Neural progenitor cell (in vitro differentiated cells): ENCODE results near the gene ODF2. TPM values are rescaled to one million over a fixed set of nuclear protein-coding genes. Genes with fewer than 3 reads are reported as not detected.

Experiments used
- DNase-seq: peaks from one replicate; pipeline ENCODE4 v3.0.0-alpha.2; 2016; ENCODE audit warnings: low spot score
- H2AFZ ChIP-seq: fragments of 200-600 bp; sonication (generic); replicated peaks from 2 replicates; pipeline ENCODE4 v1.6.1; 2016; ENCODE audit warnings: antibody characterized with exemption
- H3F3A ChIP-seq: fragments of 200-600 bp; sonication (generic); 2 replicates; pipeline ENCODE4 v1.6.1; 2016; ENCODE audit warnings: antibody characterized with exemption, low read depth
- H3K27ac ChIP-seq: fragments of 200-600 bp; sonication (generic); 2 replicates; pipeline ENCODE4 v1.5.1; 2016; ENCODE audit warnings: mild to moderate bottlenecking
- H3K27me3 ChIP-seq: fragments of 200-600 bp; sonication (generic); 2 replicates; pipeline ENCODE4 v1.6.1; 2016; ENCODE audit warnings: mild to moderate bottlenecking, moderate library complexity
- H3K36me3 ChIP-seq: fragments of 200-600 bp; sonication (generic); 2 replicates; pipeline ENCODE4 v1.5.1; 2016
- H3K4me1 ChIP-seq: fragments of 200-600 bp; sonication (generic); 2 replicates; pipeline ENCODE4 v1.6.1; 2016; ENCODE audit warnings: mixed run types
- H3K4me2 ChIP-seq: fragments of 200-600 bp; sonication (generic); 2 replicates; pipeline ENCODE4 v1.6.1; 2016
- H3K4me3 ChIP-seq: fragments of 200-600 bp; sonication (generic); 2 replicates; pipeline ENCODE4 v1.5.1; 2016
- H3K79me2 ChIP-seq: fragments of 200-600 bp; sonication (generic); 2 replicates; pipeline ENCODE4 v1.6.1; 2016; ENCODE audit warnings: low read depth
- H3K9ac ChIP-seq: fragments of 200-600 bp; sonication (generic); 2 replicates; pipeline ENCODE4 v1.6.1; 2016
- H3K9me3 ChIP-seq: fragments of 200-600 bp; sonication (generic); 2 replicates; pipeline ENCODE4 v1.5.1; 2016; ENCODE audit warnings: low read depth
- H4K20me1 ChIP-seq: fragments of 200-600 bp; sonication (generic); 2 replicates; pipeline ENCODE4 v1.6.1; 2016; ENCODE audit warnings: low read depth
- H3K27ac Mint-ChIP-seq: 3 replicates; pipeline ENCODE4 v1.8.0; 2021; ENCODE audit warnings: mixed read lengths
- H3K27me3 Mint-ChIP-seq: 2 replicates; pipeline ENCODE4 v1.8.0; 2022; ENCODE audit warnings: low read depth, mild to moderate bottlenecking, inconsistent platforms, moderate library complexity, mixed read lengths; ENCODE audit not compliant: insufficient read depth
- H3K36me3 Mint-ChIP-seq: 3 replicates; pipeline ENCODE4 v1.8.0; 2021; ENCODE audit warnings: mixed read lengths
- H3K4me1 Mint-ChIP-seq: 3 replicates; pipeline ENCODE4 v1.8.0; 2021; ENCODE audit warnings: mixed read lengths
- H3K4me3 Mint-ChIP-seq: 3 replicates; pipeline ENCODE4 v1.8.0; 2021; ENCODE audit warnings: mild to moderate bottlenecking, moderate library complexity, mixed read lengths
- H3K9me3 Mint-ChIP-seq: 3 replicates; pipeline ENCODE4 v1.8.0; 2020; ENCODE audit warnings: mixed read lengths
- CTCF ChIP-seq: fragments of 200-600 bp; sonication (generic); IDR thresholded peaks from 2 replicates; pipeline ENCODE4 v1.5.1; 2017; ENCODE audit warnings: antibody characterized with exemption, mild to moderate bottlenecking
- EZH2 ChIP-seq: fragments of 200-600 bp; sonication (generic); IDR thresholded peaks from 2 replicates; pipeline ENCODE4 v1.6.1; 2017; ENCODE audit warnings: antibody characterized with exemption, mild to moderate bottlenecking, moderate library complexity
- EZH2phosphoT487 ChIP-seq: fragments of 200-600 bp; sonication (generic); IDR thresholded peaks from 2 replicates; pipeline ENCODE4 v1.6.1; 2017; ENCODE audit warnings: antibody characterized with exemption
- total RNA-seq: library from RNA; depleted of rRNA; stranded (reverse); fragments of >200 nt; gene quantifications from 2 replicates; pipeline ENCODE4 v1.2.3, GENCODE V29; 2015; ENCODE audit warnings: low replicate concordance

ODF2 gene
- total RNA-seq = 40.6 and 49.4 TPM in 2 replicates

- H3K27ac Mint-ChIP-seq = peak within 1 kb of the TSS; percentile 93
- peaks cover 17% of the 10 kb centered on the region for H3K36me3 Mint-ChIP-seq
- Histone ChIP-seq H4K20me1 (peaks cover 29% of the 10 kb centered on the region), H3K27ac (no peak within 1 kb of the TSS), H3K4me2 (peak within 1 kb of the TSS; percentile 84), H3K9ac (no peak within 1 kb of the TSS), H3K36me3 (no peaks in the 10 kb centered on the region), H3K9me3 (no peaks in the 10 kb centered on the region), H3F3A (peaks cover 8% of the 10 kb centered on the region), H3K4me3 (peak within 1 kb of the TSS; percentile 72), H2AFZ (peak within 1 kb of the TSS; percentile 88), H3K27me3 (peaks cover 64% of the 10 kb centered on the region), H3K79me2 (peaks cover 8% of the 10 kb centered on the region), H3K4me1 (peaks cover 5% of the 10 kb centered on the region)
- H3K4me3 Mint-ChIP-seq = peak within 1 kb of the TSS; percentile 94
- TF ChIP-seq EZH2 (no peak), CTCF (no peak), EZH2phosphoT487 (no peak)
- no peaks in the 10 kb centered on the region for H3K9me3 Mint-ChIP-seq
- peak; percentile 98 for DNase-seq
- H3K4me1 Mint-ChIP-seq = peaks cover 19% of the 10 kb centered on the region
- H3K27me3 Mint-ChIP-seq = no peaks in the 10 kb centered on the region
These were observed at the start of gene ODF2 for GRCh38 chr9:128455849-128456612. Gene ODF2, plus strand, starts transcription at chr9:128456006. Its CDS starts 86 bp downstream, at chr9:128456092.

GRCh38 chr9:128406848-128407391 is 48.9 kb upstream of the ODF2 start:
- H3K9me3 ChIP-seq = no peaks in the 10 kb centered on the region
- H3K4me3 Mint-ChIP-seq = peak overlapping the region; percentile 61
- H3K4me1 ChIP-seq = peaks cover 13% of the 10 kb centered on the region
- no peak for TF ChIP-seq CTCF
- TF ChIP-seq EZH2 = no peak
- TF ChIP-seq EZH2phosphoT487 = no peak
- H3K27me3 ChIP-seq = peaks cover 100% of the 10 kb centered on the region
- H3K4me1 Mint-ChIP-seq = peaks cover 65% of the 10 kb centered on the region
- H3K36me3 ChIP-seq = no peaks in the 10 kb centered on the region
- H3K9ac ChIP-seq = no peak overlapping the region
- H2AFZ ChIP-seq = no peak overlapping the region
- no peaks in the 10 kb centered on the region for H3K79me2 ChIP-seq
- H3K36me3 Mint-ChIP-seq = no peaks in the 10 kb centered on the region
- peaks cover 74% of the 10 kb centered on the region for H4K20me1 ChIP-seq
- no peaks in the 10 kb centered on the region for H3K9me3 Mint-ChIP-seq
- H3K4me2 ChIP-seq = no peak overlapping the region
- H3K27me3 Mint-ChIP-seq = peaks cover 24% of the 10 kb centered on the region
- peaks cover 30% of the 10 kb centered on the region for H3F3A ChIP-seq
- H3K4me3 ChIP-seq = no peak overlapping the region
- peak; percentile 36 for DNase-seq
- no peak overlapping the region for H3K27ac ChIP-seq
- H3K27ac Mint-ChIP-seq = peak overlapping the region; percentile 98

- H4K20me1 ChIP-seq = peaks cover 76% of the 10 kb centered on the region
- H3K27ac Mint-ChIP-seq = peak overlapping the region; percentile 100
These were observed 46.8 kb upstream of the ODF2 start for GRCh38 chr9:128408963-128409431.

More at GRCh38 chr9:128408963-128409431, 46.8 kb upstream of the ODF2 start:
- H3K4me2 ChIP-seq = peak overlapping the region; percentile 39
- H3K4me3 ChIP-seq = no peak overlapping the region
- DNase-seq = peak; percentile 72
- no peak overlapping the region for H3K27ac ChIP-seq
- peaks cover 13% of the 10 kb centered on the region for H3K4me1 ChIP-seq
- H3K36me3 ChIP-seq = no peaks in the 10 kb centered on the region
- peaks cover 19% of the 10 kb centered on the region for H3K27me3 Mint-ChIP-seq
- peaks cover 30% of the 10 kb centered on the region for H3F3A ChIP-seq
- H3K36me3 Mint-ChIP-seq = no peaks in the 10 kb centered on the region
- no peak overlapping the region for H2AFZ ChIP-seq
- peaks cover 100% of the 10 kb centered on the region for H3K27me3 ChIP-seq
- TF ChIP-seq CTCF (no peak), EZH2 (peak; percentile 87)
- H3K9ac ChIP-seq = no peak overlapping the region
- H3K4me3 Mint-ChIP-seq = peak overlapping the region; percentile 78
- no peaks in the 10 kb centered on the region for H3K79me2 ChIP-seq
- peaks cover 2% of the 10 kb centered on the region for H3K9me3 Mint-ChIP-seq
- no peaks in the 10 kb centered on the region for H3K9me3 ChIP-seq
- peaks cover 66% of the 10 kb centered on the region for H3K4me1 Mint-ChIP-seq
